Neural progenitor cell (in vitro differentiated cells): ENCODE measurements around the gene TRIM63.

ENCODE experiments used
- EZH2 ChIP-seq: fragments of 200-600 bp; sonication (generic); IDR thresholded peaks from 2 replicates; pipeline ENCODE4 v1.6.1; 2017; ENCODE audit warnings: antibody characterized with exemption, mild to moderate bottlenecking, moderate library complexity
- EZH2phosphoT487 ChIP-seq: fragments of 200-600 bp; sonication (generic); IDR thresholded peaks from 2 replicates; pipeline ENCODE4 v1.6.1; 2017; ENCODE audit warnings: antibody characterized with exemption
- TF ChIP-seq, protein P1 (sequence below): fragments of 200-600 bp; sonication (generic); IDR thresholded peaks from 2 replicates; pipeline ENCODE4 v1.5.1; 2017; ENCODE audit warnings: antibody characterized with exemption, mild to moderate bottlenecking

DNA sequence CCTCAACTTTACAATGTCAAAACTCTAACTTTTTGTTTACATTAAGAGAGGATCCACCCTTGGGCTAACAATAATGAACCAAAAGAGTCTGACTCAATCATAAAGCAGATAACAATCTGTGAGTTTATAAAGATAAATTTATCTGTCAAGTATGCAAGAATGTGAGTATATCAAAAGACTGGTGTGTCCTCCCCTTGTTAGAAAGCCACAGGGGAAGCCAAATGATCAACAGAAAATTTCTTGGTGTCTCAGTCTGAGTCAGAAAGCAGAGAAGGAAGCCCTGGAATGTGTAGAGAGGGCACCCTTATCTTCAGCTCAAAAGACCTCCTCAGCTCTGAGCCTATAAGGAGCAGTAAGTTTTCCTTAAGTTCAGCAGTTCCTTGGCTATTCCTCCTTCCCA, 30.3 kb upstream of the TRIM63 start:
- TF ChIP-seq, protein P1, sequence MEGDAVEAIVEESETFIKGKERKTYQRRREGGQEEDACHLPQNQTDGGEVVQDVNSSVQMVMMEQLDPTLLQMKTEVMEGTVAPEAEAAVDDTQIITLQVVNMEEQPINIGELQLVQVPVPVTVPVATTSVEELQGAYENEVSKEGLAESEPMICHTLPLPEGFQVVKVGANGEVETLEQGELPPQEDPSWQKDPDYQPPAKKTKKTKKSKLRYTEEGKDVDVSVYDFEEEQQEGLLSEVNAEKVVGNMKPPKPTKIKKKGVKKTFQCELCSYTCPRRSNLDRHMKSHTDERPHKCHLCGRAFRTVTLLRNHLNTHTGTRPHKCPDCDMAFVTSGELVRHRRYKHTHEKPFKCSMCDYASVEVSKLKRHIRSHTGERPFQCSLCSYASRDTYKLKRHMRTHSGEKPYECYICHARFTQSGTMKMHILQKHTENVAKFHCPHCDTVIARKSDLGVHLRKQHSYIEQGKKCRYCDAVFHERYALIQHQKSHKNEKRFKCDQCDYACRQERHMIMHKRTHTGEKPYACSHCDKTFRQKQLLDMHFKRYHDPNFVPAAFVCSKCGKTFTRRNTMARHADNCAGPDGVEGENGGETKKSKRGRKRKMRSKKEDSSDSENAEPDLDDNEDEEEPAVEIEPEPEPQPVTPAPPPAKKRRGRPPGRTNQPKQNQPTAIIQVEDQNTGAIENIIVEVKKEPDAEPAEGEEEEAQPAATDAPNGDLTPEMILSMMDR: no peak
- no peak for TF ChIP-seq EZH2
- TF ChIP-seq EZH2phosphoT487: no peak
